ENCODE measurements around the gene TACR1.
A peak's percentile ranks its signal among the peaks of the same experiment; 100 is the strongest.

Gene TACR1

DNA sequence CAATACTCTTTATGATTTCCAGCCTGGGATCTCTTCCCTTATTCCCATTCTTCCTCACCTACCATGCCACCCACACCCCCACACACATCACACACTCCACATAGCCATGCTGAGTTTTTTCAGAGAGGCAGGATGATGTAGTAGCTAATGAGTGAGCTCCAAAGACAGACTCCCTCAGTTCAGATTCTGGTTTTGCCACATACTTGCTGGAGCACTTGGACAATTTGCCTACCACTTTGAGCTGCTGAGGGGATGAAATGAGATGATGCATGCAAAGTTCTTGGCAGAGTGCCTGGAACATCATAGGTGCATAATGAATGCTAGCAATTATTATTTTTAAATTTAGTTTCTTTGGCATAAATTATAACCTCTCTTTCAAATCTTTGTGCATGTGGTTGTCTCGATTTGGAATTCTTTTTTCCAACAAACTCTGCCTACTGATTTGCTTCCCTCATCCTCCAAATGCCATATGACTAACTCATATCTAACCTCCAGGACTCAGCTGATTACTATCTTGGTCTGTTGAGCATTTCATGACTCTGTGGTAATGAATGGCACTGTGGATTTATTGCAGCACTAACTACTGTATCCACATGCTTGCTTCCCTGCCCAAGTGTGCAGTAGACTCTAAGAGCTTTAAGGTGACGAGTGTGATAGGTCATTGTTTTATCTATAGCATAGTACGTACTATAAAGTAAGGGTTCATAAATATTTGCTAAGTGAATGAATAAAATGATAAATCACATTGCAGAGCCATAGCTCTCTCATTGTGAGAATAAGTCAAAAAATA lies 99.1 kb downstream of the TACR1 start:
- ChIA-PET CTCF (interaction anchor here (1.8 kb wide), 1 partner anchor 9 kb away, joined by 8 read pairs; no protein-coding TSS in a partner anchor), POLR2A (no interaction called here)
- TF ChIP-seq PKNOX1 (IDR thresholded peaks at IDR 0.05): peak; percentile 33; the same call in 1 of the 2 replicates
- TF ChIP-seq TARDBP (IDR thresholded peaks at IDR 0.05): no peak
- no peak for DNase-seq (ENCODE audit: extremely low spot score)

- ChIA-PET CTCF (interaction anchor here (1.8 kb wide), 1 partner anchor 9 kb away, joined by 8 read pairs; no protein-coding TSS in a partner anchor), POLR2A (no interaction called here)
- no peak for DNase-seq (ENCODE audit: extremely low spot score)
- TF ChIP-seq SP1 (IDR thresholded peaks at IDR 0.05) (no peak), CTBP1 (IDR thresholded peaks at IDR 0.05; ENCODE audit: borderline replicate concordance) (no peak), BHLHE40 (IDR thresholded peaks at IDR 0.05; ENCODE audit: borderline replicate concordance) (no peak), ZNF384 (IDR thresholded peaks at IDR 0.05) (no peak), LEF1 (IDR thresholded peaks at IDR 0.05; ENCODE audit: borderline replicate concordance) (no peak), PKNOX1 (IDR thresholded peaks at IDR 0.05) (peak; percentile 10; the same call in 1 of the 2 replicates), SUZ12 (IDR thresholded peaks at IDR 0.05) (no peak), HDGF (IDR thresholded peaks at IDR 0.05; ENCODE audit: borderline replicate concordance) (no peak), ELF4 (IDR thresholded peaks at IDR 0.05) (no peak)
These were observed 99.8 kb downstream of the TACR1 start for GRCh38 chr2:75099521-75099922.

DNA sequence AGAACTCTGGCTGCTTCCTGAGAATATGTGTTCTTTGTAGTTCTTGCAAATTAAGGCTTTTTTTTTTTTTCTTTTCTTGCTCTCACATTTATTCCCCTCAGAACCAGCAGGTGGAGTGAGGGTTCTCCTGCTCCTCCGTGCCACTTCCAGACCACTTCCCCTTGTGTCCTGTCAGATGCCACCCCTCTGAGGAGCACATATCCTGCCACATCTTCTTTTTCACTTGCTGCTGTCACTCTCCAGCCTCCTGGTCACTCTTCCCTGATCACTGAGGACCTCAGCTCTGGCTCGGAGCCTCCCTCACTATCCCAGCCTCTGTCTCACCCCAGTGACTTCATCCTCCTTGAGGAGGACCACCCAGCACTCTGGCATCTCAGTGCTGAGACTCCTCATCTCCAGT lies 100.5 kb downstream of the TACR1 start:
- TF ChIP-seq SP1 (IDR thresholded peaks at IDR 0.05) (no peak), ZNF384 (IDR thresholded peaks at IDR 0.05) (peak; percentile 84), FOXA1 (IDR thresholded peaks at IDR 0.05) (no peak)
- POLR2A ChIA-PET: no interaction called here
- CTCF ChIA-PET: interaction anchor here (0.6 to 1.8 kb wide), 5 partner anchors 10 to 551 kb away, joined by 3 to 8 read pairs (median 4); no protein-coding TSS in a partner anchor
- peak; percentile 48 for DNase-seq (ENCODE audit: extremely low spot score)

- CTCF ChIA-PET: interaction anchor here (0.7 to 1.1 kb wide), 2 partner anchors 49 to 303 kb away, joined by 4 read pairs; no protein-coding TSS in a partner anchor
- POLR2A ChIA-PET: no interaction called here
These were observed 101.5 kb downstream of the TACR1 start for GRCh38 chr2:75097831-75098230.

DNA sequence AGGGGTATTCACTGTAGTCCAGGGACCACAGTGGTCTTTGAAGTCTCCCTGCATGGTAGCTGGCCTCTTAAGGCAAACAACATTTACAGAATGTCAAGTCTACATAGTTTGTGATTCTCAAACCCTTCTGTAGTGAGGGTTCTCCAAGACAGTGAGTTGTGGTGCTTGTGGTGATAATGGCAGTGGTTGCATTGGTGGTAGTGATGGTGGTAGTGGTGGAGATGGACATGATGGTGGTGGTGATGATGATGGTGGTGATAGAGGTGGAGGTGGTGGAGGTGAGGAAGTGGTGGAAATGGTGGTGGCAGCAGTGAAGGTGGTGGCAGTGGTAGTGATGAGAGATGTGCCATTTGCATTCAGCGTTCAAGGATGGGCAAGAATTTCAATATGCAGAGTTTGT lies 104.9 kb downstream of the TACR1 start:
- no peak for DNase-seq (ENCODE audit: extremely low spot score)
- ChIA-PET POLR2A (no interaction called here), CTCF (no interaction called here)
- no peak for TF ChIP-seq FOXM1 (IDR thresholded peaks at IDR 0.05; ENCODE audit: borderline replicate concordance)
- no peak for TF ChIP-seq FOXK2 (IDR thresholded peaks at IDR 0.05)
- TF ChIP-seq FOXA1 (IDR thresholded peaks at IDR 0.05): no peak
- no peak for TF ChIP-seq CTBP1 (IDR thresholded peaks at IDR 0.05; ENCODE audit: borderline replicate concordance)
- TF ChIP-seq SUZ12 (IDR thresholded peaks at IDR 0.05): no peak

More at GRCh38 chr2:75097831-75098230, 101.5 kb downstream of the TACR1 start:
- TF ChIP-seq SP1 (IDR thresholded peaks at IDR 0.05) (no peak), FOXK2 (IDR thresholded peaks at IDR 0.05) (no peak), ELF4 (IDR thresholded peaks at IDR 0.05) (no peak), HDGF (IDR thresholded peaks at IDR 0.05; ENCODE audit: borderline replicate concordance) (no peak), SUZ12 (IDR thresholded peaks at IDR 0.05) (no peak), LEF1 (IDR thresholded peaks at IDR 0.05; ENCODE audit: borderline replicate concordance) (no peak), CTBP1 (IDR thresholded peaks at IDR 0.05; ENCODE audit: borderline replicate concordance) (no peak), TARDBP (IDR thresholded peaks at IDR 0.05) (no peak), BHLHE40 (IDR thresholded peaks at IDR 0.05; ENCODE audit: borderline replicate concordance) (no peak), NFRKB (IDR thresholded peaks at IDR 0.05) (no peak), L3MBTL2 (conservative IDR thresholded peaks at IDR 0.05) (no peak), ARNT (IDR thresholded peaks at IDR 0.05) (no peak), FOXM1 (IDR thresholded peaks at IDR 0.05; ENCODE audit: borderline replicate concordance) (no peak), ZNF384 (IDR thresholded peaks at IDR 0.05) (no peak), FOXA1 (IDR thresholded peaks at IDR 0.05) (no peak)
- DNase-seq (ENCODE audit: extremely low spot score): no peak

DNA sequence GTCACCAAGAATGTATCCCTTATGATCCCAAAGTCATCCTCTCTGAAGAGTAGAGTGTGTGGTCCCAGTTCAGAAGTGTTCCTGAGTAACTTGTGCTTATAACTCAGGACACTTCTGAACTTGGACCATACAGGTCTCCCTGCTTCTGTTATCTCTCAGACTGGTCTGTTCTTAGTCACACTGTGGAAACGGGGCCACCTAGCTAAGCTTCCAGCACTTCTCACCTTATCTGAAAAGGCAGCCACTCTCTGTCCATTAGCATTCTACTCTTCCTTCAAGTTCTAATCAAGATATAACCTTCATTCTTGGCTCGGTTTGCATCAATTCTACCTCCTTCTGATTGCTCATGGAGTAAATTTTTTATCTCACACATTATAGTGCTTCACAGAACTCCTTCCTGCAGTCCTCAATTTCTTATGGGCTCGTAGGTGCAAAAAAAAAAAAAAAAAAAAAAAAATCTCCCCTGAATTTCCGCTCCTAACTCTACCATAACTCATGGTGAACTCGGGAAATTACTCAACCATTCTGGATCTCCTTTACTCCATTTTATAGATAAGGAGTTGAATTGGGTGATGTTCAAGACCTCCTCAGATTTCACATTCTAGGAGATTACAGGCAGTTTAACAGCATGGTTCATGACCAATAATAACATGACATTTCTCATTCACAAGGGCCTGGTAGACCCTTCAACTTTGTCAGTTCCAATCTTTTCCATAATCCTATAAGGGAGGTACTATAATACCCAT lies 108.4 kb downstream of the TACR1 start:
- ChIA-PET CTCF (no interaction called here), POLR2A (no interaction called here)
- no peak for DNase-seq (ENCODE audit: extremely low spot score)
- TF ChIP-seq ELF4 (IDR thresholded peaks at IDR 0.05) (no peak), CTBP1 (IDR thresholded peaks at IDR 0.05; ENCODE audit: borderline replicate concordance) (no peak), LEF1 (IDR thresholded peaks at IDR 0.05; ENCODE audit: borderline replicate concordance) (no peak), PKNOX1 (IDR thresholded peaks at IDR 0.05) (no peak), ARNT (IDR thresholded peaks at IDR 0.05) (no peak), FOXM1 (IDR thresholded peaks at IDR 0.05; ENCODE audit: borderline replicate concordance) (no peak), TARDBP (IDR thresholded peaks at IDR 0.05) (no peak), ZNF384 (IDR thresholded peaks at IDR 0.05) (no peak), SP1 (IDR thresholded peaks at IDR 0.05) (no peak), BHLHE40 (IDR thresholded peaks at IDR 0.05; ENCODE audit: borderline replicate concordance) (no peak), SUZ12 (IDR thresholded peaks at IDR 0.05) (no peak), FOXK2 (IDR thresholded peaks at IDR 0.05) (no peak), FOXA1 (IDR thresholded peaks at IDR 0.05) (no peak), L3MBTL2 (conservative IDR thresholded peaks at IDR 0.05) (no peak), HDGF (IDR thresholded peaks at IDR 0.05; ENCODE audit: borderline replicate concordance) (no peak), NFRKB (IDR thresholded peaks at IDR 0.05) (no peak)
